ENCODE measurements around the gene BMP7. TPM values are rescaled to one million over a fixed set of nuclear protein-coding genes. Genes with fewer than 3 reads are reported as not detected.

Gene BMP7
- total and polyA plus RNA-seq, 2 experiments from 2014 or later = 15.9 to 22.8 TPM

DNA sequence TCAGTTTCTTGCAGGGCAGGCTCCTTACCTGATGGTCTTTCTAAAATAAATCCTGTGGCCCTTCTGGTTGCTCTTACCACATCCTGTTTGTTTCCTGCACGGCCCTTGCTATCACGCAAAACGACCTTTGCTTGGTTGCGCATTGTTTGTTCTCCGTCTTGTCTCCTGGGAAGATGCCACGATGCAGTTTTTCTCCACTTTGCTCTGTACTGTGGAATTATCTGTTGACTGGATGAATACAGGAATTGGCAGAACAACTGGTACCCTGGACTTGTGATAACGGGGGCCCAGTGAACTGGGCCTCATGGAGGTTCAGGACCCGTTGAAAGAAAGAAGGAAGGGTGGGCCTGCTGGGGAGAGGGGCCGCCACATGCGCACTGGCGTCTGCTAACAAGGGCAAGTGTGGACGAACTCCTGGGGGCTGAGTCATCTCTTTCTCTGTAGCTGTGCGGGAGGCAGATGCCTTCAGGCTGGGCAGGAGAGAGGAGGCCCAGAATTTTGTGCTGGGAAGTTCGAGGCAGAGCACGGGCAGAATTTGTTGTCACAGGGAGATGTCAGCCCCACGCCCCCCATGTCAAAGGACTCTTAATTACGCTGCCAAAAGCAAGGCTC, 139.9 kb downstream of the BMP7 start:
- Mint-ChIP-seq H3K9me3 (peaks cover 2% of the 10 kb centered on the region), H3K4me1 (peaks cover 19% of the 10 kb centered on the region)

DNA sequence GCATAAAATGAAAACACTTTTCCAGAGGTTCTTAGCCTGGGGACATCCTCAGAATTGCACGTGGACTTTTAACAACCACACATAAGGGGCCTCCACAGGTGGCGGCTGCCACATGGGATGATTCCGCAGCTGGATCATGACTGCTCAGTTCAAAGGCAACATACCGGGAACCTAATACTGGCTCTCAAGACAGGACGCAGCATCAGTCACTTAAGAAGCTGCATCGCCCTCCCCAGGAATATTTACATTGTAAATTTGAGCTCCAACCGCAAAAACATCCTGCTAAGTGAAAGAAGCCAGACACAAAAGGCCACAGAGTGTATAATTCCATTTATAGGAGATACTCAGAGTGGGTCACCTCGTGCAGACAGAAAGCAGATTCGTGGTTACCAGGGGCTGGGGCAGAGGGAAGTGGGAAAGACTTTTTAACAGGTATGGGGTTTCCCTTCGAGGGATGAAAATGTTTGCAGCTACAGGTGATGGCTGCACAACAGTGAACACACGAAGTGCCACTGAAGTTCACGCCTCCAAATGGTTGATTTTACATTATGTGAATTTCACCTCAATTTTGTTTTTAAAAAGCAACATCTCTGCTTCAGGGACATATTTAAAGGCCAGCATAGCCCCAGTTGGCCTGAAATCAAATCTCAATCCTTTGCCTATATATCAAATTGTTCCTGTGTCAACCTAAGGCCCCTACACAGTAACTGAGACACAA, 141.5 kb downstream of the BMP7 start:
- no peak for ATAC-seq
- peaks cover 6% of the 10 kb centered on the region for H3K27me3 Mint-ChIP-seq (ENCODE audit: insufficient read depth, low read depth, poor library complexity)
- TF ChIP-seq, protein P1, sequence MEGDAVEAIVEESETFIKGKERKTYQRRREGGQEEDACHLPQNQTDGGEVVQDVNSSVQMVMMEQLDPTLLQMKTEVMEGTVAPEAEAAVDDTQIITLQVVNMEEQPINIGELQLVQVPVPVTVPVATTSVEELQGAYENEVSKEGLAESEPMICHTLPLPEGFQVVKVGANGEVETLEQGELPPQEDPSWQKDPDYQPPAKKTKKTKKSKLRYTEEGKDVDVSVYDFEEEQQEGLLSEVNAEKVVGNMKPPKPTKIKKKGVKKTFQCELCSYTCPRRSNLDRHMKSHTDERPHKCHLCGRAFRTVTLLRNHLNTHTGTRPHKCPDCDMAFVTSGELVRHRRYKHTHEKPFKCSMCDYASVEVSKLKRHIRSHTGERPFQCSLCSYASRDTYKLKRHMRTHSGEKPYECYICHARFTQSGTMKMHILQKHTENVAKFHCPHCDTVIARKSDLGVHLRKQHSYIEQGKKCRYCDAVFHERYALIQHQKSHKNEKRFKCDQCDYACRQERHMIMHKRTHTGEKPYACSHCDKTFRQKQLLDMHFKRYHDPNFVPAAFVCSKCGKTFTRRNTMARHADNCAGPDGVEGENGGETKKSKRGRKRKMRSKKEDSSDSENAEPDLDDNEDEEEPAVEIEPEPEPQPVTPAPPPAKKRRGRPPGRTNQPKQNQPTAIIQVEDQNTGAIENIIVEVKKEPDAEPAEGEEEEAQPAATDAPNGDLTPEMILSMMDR (conservative IDR thresholded peaks at IDR 0.05; ENCODE audit: low read depth in 2 of 2) = no peak
- no peak for TF ChIP-seq POLR2AphosphoS5 (IDR thresholded peaks at IDR 0.05; ENCODE audit: low read depth)
- TF ChIP-seq JUNB (IDR thresholded peaks at IDR 0.05; ENCODE audit: unreplicated experiment) = no peak
- no peak for TF ChIP-seq CREB1 (CRISPR knock-in tag; IDR thresholded peaks at IDR 0.05; ENCODE audit: low read depth)
- TF ChIP-seq, protein P2, sequence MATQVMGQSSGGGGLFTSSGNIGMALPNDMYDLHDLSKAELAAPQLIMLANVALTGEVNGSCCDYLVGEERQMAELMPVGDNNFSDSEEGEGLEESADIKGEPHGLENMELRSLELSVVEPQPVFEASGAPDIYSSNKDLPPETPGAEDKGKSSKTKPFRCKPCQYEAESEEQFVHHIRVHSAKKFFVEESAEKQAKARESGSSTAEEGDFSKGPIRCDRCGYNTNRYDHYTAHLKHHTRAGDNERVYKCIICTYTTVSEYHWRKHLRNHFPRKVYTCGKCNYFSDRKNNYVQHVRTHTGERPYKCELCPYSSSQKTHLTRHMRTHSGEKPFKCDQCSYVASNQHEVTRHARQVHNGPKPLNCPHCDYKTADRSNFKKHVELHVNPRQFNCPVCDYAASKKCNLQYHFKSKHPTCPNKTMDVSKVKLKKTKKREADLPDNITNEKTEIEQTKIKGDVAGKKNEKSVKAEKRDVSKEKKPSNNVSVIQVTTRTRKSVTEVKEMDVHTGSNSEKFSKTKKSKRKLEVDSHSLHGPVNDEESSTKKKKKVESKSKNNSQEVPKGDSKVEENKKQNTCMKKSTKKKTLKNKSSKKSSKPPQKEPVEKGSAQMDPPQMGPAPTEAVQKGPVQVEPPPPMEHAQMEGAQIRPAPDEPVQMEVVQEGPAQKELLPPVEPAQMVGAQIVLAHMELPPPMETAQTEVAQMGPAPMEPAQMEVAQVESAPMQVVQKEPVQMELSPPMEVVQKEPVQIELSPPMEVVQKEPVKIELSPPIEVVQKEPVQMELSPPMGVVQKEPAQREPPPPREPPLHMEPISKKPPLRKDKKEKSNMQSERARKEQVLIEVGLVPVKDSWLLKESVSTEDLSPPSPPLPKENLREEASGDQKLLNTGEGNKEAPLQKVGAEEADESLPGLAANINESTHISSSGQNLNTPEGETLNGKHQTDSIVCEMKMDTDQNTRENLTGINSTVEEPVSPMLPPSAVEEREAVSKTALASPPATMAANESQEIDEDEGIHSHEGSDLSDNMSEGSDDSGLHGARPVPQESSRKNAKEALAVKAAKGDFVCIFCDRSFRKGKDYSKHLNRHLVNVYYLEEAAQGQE (IDR thresholded peaks at IDR 0.05; ENCODE audit: unreplicated experiment) = no peak

More for the DNA sequence above, 139.9 kb downstream of the BMP7 start:
- H3K27ac ChIP-seq (ENCODE audit: low read depth) = no peak overlapping the region
- no peaks in the 10 kb centered on the region for H3K36me3 ChIP-seq (ENCODE audit: insufficient read depth)
- TF ChIP-seq ZNF331 (CRISPR knock-in tag; IDR thresholded peaks at IDR 0.05; ENCODE audit: low read depth) (no peak), ZNF114 (CRISPR knock-in tag; IDR thresholded peaks at IDR 0.05) (no peak), POLR2AphosphoS5 (IDR thresholded peaks at IDR 0.05; ENCODE audit: low read depth) (no peak), JUNB (IDR thresholded peaks at IDR 0.05; ENCODE audit: unreplicated experiment) (no peak), CREB1 (CRISPR knock-in tag; IDR thresholded peaks at IDR 0.05; ENCODE audit: low read depth) (no peak)
- TF ChIP-seq, protein P1 (conservative IDR thresholded peaks at IDR 0.05; ENCODE audit: low read depth in 2 of 2) = no peak
- TF ChIP-seq, protein P2 (IDR thresholded peaks at IDR 0.05; ENCODE audit: unreplicated experiment) = no peak
- no peaks in the 10 kb centered on the region for H4K20me1 ChIP-seq (replicated peaks; ENCODE audit: insufficient read depth)
- no peaks in the 10 kb centered on the region; the same call in 1 of the 2 replicates for H3K9me2 ChIP-seq (ENCODE audit: insufficient read depth)
- H3K79me2 ChIP-seq (replicated peaks; ENCODE audit: insufficient read depth) = no peaks in the 10 kb centered on the region
- H3K27ac Mint-ChIP-seq = no peak overlapping the region
- no peaks in the 10 kb centered on the region for H3K27me3 ChIP-seq (ENCODE audit: insufficient read depth)
- H3K27me3 Mint-ChIP-seq (ENCODE audit: insufficient read depth, low read depth, poor library complexity) = peaks cover 6% of the 10 kb centered on the region
- ATAC-seq (no peak), DNase-seq (ENCODE audit: low spot score) (no peak)
- no peaks in the 10 kb centered on the region for H3K36me3 Mint-ChIP-seq (ENCODE audit: low read depth)
- no peaks in the 10 kb centered on the region for H3F3A ChIP-seq (replicated peaks; ENCODE audit: low read depth)
- no peak overlapping the region for H3K4me2 ChIP-seq
- H3K4me3 Mint-ChIP-seq = no peak overlapping the region
- H2AFZ ChIP-seq = peak overlapping the region; percentile 52; the same call in 1 of the 2 replicates
- peaks cover 6% of the 10 kb centered on the region for H3K4me1 ChIP-seq (ENCODE audit: insufficient read depth)
- H3K4me3 ChIP-seq = no peak overlapping the region

More for the DNA sequence above, 141.5 kb downstream of the BMP7 start:
- Mint-ChIP-seq H3K36me3 (ENCODE audit: low read depth) (no peaks in the 10 kb centered on the region), H3K4me3 (no peak overlapping the region), H3K4me1 (peaks cover 19% of the 10 kb centered on the region), H3K27ac (no peak overlapping the region), H3K9me3 (peaks cover 2% of the 10 kb centered on the region)
- Histone ChIP-seq H3K4me2 (no peak overlapping the region), H3K27me3 (ENCODE audit: insufficient read depth) (no peaks in the 10 kb centered on the region), H3K27ac (ENCODE audit: low read depth) (no peak overlapping the region), H3K36me3 (ENCODE audit: insufficient read depth) (no peaks in the 10 kb centered on the region), H3K9me2 (ENCODE audit: insufficient read depth) (no peaks in the 10 kb centered on the region; the same call in 1 of the 2 replicates), H2AFZ (no peak overlapping the region), H3K4me1 (ENCODE audit: insufficient read depth) (peaks cover 6% of the 10 kb centered on the region), H3K4me3 (no peak overlapping the region), H4K20me1 (replicated peaks; ENCODE audit: insufficient read depth) (no peaks in the 10 kb centered on the region), H3F3A (replicated peaks; ENCODE audit: low read depth) (no peaks in the 10 kb centered on the region), H3K79me2 (replicated peaks; ENCODE audit: insufficient read depth) (no peaks in the 10 kb centered on the region)
- no peak for DNase-seq (ENCODE audit: low spot score)

Measured in GM23338 (cell line).